Measurements from ENCODE around the gene TGM4. TPM values are rescaled to one million over a fixed set of nuclear protein-coding genes. Genes with fewer than 3 reads are reported as not detected.

The TGM4 gene
- total and polyA plus RNA-seq, 2 donors (not counting 1 experiment from before 2014, with no cell fraction given), result not detected

DNA sequence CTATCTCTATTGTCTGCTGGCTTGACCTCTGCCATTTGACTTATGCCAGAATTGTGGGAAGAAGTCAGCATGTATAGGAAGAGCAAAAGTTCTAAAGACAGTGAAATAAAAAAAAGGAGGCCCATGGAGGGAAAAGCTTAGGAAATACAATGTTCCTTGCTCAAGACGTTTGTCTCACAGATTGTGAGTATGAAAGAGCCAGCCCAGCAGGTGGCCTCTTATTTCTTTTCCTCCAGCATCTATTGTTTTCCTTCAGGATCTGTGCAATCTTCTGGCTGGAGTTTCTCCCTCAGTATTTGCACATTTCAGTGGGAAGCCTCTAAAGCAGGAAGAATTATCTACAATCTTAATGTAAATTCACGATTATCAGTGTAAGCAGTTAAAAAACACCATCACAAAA is 57.9 kb downstream of the TGM4 start:
- H4K20me1 ChIP-seq (ENCODE audit: control insufficient read depth, insufficient read depth, low read length, poor library complexity, severe bottlenecking), result no peaks in the 10 kb centered on the region
- H3K9ac ChIP-seq (ENCODE audit: low read length), result no peak overlapping the region
- WGBS (ENCODE audit: insufficient coverage), result no CpG with 5 or more reads among the region's 2 CpGs
- TF ChIP-seq, protein P1, sequence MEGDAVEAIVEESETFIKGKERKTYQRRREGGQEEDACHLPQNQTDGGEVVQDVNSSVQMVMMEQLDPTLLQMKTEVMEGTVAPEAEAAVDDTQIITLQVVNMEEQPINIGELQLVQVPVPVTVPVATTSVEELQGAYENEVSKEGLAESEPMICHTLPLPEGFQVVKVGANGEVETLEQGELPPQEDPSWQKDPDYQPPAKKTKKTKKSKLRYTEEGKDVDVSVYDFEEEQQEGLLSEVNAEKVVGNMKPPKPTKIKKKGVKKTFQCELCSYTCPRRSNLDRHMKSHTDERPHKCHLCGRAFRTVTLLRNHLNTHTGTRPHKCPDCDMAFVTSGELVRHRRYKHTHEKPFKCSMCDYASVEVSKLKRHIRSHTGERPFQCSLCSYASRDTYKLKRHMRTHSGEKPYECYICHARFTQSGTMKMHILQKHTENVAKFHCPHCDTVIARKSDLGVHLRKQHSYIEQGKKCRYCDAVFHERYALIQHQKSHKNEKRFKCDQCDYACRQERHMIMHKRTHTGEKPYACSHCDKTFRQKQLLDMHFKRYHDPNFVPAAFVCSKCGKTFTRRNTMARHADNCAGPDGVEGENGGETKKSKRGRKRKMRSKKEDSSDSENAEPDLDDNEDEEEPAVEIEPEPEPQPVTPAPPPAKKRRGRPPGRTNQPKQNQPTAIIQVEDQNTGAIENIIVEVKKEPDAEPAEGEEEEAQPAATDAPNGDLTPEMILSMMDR (IDR thresholded peaks at IDR 0.05), result no peak
- no peak for TF ChIP-seq EZH2 (IDR thresholded peaks at IDR 0.05; ENCODE audit: borderline replicate concordance, insufficient read depth, low read depth, low read length, poor library complexity, severe bottlenecking)
- no peak overlapping the region for H3K4me2 ChIP-seq (replicated peaks; ENCODE audit: low read depth, low read length, poor library complexity, severe bottlenecking)
- H3K36me3 ChIP-seq (replicated peaks in 1 of 2; ENCODE audit: control extremely low read depth in 1 of 2, control insufficient read depth in 1 of 2, extremely low read depth in 1 of 2, insufficient read depth in 2 of 2, low read length in 1 of 2), result peaks cover 0 to 60% of the 10 kb centered on the region in 2 experiments
- H3K9me3 Mint-ChIP-seq (ENCODE audit: insufficient read depth), result no peaks in the 10 kb centered on the region
- intact Hi-C loops (cut with micrococcal nuclease), result no loop called here
- ChIA-PET CTCF (no interaction called here), POLR2A (no interaction called here)
- no peak overlapping the region for H3K4me3 ChIP-seq (ENCODE audit: control extremely low read depth in 1 of 5, extremely low read depth in 1 of 5, insufficient read depth in 1 of 5, low read depth in 2 of 5, low read length in 4 of 5)
- no peak for ATAC-seq (ENCODE audit: low read depth)
- H3K27ac Mint-ChIP-seq, result no peak overlapping the region
- no peaks in the 10 kb centered on the region for H3K9me3 ChIP-seq (ENCODE audit: control extremely low read depth in 1 of 3, control insufficient read depth in 2 of 3, insufficient read depth in 1 of 3, low read length in 2 of 3)
- no peaks in the 10 kb centered on the region for H3K79me2 ChIP-seq (ENCODE audit: control insufficient read depth, insufficient read depth, low read length)
- H3K4me1 ChIP-seq (ENCODE audit: control insufficient read depth in 2 of 2, insufficient read depth in 2 of 2, low read length in 2 of 2), result no peaks in the 10 kb centered on the region
- no peak for DNase-seq
- no peak overlapping the region for H3K27ac ChIP-seq (ENCODE audit: low read length in 2 of 2)
- no peaks in the 10 kb centered on the region for H3K4me1 Mint-ChIP-seq
- no peaks in the 10 kb centered on the region for H3K27me3 Mint-ChIP-seq
- H2AFZ ChIP-seq (ENCODE audit: insufficient read depth, low read depth, low read length, poor library complexity, severe bottlenecking), result no peak overlapping the region
- no peak overlapping the region for H3K4me3 Mint-ChIP-seq
- H3K27me3 ChIP-seq (replicated peaks in 1 of 4; ENCODE audit: control extremely low read depth in 1 of 4, control insufficient read depth in 3 of 4, insufficient read depth in 4 of 4, low read length in 3 of 4), result no peaks in the 10 kb centered on the region

DNA sequence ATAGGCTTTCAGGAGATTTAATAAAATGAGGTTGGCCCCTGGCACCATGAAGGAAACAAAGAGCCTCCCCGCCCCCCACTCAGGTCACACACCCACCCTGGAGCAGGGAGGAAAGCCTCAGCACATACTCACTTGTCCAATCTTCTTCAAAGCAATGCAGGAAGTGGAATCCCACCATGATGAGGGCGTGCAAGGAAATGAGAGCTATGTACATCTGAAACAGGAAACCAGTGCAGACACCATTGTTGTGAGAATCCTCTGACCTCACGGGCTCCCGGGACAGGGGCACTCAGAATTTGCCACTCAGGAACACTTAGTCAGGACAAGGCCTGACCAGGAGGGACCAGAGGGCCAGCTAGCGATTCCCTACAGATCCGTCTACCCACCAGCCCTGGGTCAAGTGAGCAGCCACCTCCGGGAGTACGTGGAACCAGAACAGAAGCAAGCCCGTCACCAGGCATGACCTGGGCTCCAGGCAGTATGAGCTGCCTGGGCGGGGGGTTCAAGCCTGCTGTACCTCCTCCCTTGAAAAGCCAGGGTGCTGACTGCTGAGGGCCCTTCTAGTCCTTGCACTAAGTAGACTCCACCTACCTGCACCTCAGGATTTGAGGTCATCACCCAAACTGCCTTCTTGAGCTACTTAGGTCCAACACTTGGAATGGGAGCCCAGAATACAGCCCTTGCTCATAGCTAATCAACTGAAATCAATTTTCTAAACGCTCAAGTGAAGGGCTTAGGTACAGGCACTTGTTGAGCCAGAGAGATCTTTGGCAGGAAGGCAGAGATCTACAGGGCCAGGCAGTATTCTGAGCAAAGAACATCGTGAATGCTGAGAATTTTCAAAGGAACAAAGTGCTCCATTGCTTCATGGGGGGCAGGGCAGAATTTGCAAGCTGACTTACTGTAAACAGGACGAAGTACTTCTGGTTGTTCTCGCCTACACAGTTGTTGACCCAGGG is 58.9 kb downstream of the TGM4 start:
- Histone ChIP-seq H3K27me3 (replicated peaks in 1 of 4; ENCODE audit: control extremely low read depth in 1 of 4, control insufficient read depth in 3 of 4, insufficient read depth in 4 of 4, low read length in 3 of 4) (no peaks in the 10 kb centered on the region), H3K4me3 (ENCODE audit: control extremely low read depth in 1 of 5, extremely low read depth in 1 of 5, insufficient read depth in 1 of 5, low read depth in 2 of 5, low read length in 4 of 5) (no peak overlapping the region), H3K79me2 (ENCODE audit: control insufficient read depth, insufficient read depth, low read length) (no peaks in the 10 kb centered on the region), H3K27ac (ENCODE audit: low read length in 2 of 2) (no peak overlapping the region), H3K4me1 (ENCODE audit: control insufficient read depth in 2 of 2, insufficient read depth in 2 of 2, low read length in 2 of 2) (no peaks in the 10 kb centered on the region), H2AFZ (ENCODE audit: insufficient read depth, low read depth, low read length, poor library complexity, severe bottlenecking) (no peak overlapping the region), H3K9ac (ENCODE audit: low read length) (no peak overlapping the region), H3K4me2 (replicated peaks; ENCODE audit: low read depth, low read length, poor library complexity, severe bottlenecking) (no peak overlapping the region), H4K20me1 (ENCODE audit: control insufficient read depth, insufficient read depth, low read length, poor library complexity, severe bottlenecking) (no peaks in the 10 kb centered on the region), H3K9me3 (ENCODE audit: control extremely low read depth in 1 of 3, control insufficient read depth in 2 of 3, insufficient read depth in 1 of 3, low read length in 2 of 3) (no peaks in the 10 kb centered on the region), H3K36me3 (replicated peaks in 1 of 2; ENCODE audit: control extremely low read depth in 1 of 2, control insufficient read depth in 1 of 2, extremely low read depth in 1 of 2, insufficient read depth in 2 of 2, low read length in 1 of 2) (peaks cover 3 to 60% of the 10 kb centered on the region in 2 experiments)
- H3K27me3 Mint-ChIP-seq, result no peaks in the 10 kb centered on the region
- ChIA-PET CTCF (interaction anchor here (1.2 kb wide), 1 partner anchor 19 kb away, joined by 3 read pairs; no protein-coding TSS in a partner anchor), POLR2A (no interaction called here)
- DNase-seq, result no peak
- no peaks in the 10 kb centered on the region for H3K9me3 Mint-ChIP-seq (ENCODE audit: insufficient read depth)
- ATAC-seq (ENCODE audit: low read depth), result no peak
- H3K27ac Mint-ChIP-seq, result no peak overlapping the region
- intact Hi-C loops (cut with micrococcal nuclease), result no loop called here
- no peaks in the 10 kb centered on the region for H3K4me1 Mint-ChIP-seq
- 96% methylated on average over 14 of the region's 14 CpGs for WGBS (ENCODE audit: insufficient coverage)
- TF ChIP-seq EZH2 (IDR thresholded peaks at IDR 0.05; ENCODE audit: borderline replicate concordance, insufficient read depth, low read depth, low read length, poor library complexity, severe bottlenecking), result no peak
- TF ChIP-seq, protein P1 (IDR thresholded peaks at IDR 0.05), result no peak
- H3K4me3 Mint-ChIP-seq, result no peak overlapping the region
